ENCODE measurements around the gene CHL1. TPM values are rescaled to one million over a fixed set of nuclear protein-coding genes. Genes with fewer than 3 reads are reported as not detected.

Gene CHL1
- total RNA-seq, 1 experiment from 2014 or later: not detected

DNA sequence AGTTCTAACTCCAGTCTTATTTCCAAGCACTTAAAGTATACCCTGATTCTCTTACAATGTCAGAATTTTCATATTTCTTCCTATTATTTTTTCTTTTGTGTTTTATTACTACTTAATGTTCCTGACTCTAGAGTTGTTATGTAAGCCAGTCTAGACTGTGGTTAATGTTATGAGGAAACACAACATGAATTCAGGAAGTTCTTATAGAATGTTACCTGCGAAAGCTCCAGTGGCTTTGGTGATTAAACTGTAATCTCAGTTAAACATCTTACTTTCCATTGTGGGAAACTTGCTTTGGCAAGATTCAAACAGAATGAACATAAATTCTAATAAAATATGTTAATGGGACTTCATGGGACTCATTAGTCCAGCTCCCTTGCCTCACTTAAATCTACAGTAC, 36.6 kb upstream of the CHL1 start:
- Histone ChIP-seq H3F3A (ENCODE audit: insufficient read depth, low read depth) (no peaks in the 10 kb centered on the region), H3K27me3 (ENCODE audit: insufficient read depth, low read depth) (no peaks in the 10 kb centered on the region), H3K4me2 (no peak overlapping the region), H3K36me3 (ENCODE audit: low read depth) (no peaks in the 10 kb centered on the region), H4K20me1 (ENCODE audit: insufficient read depth) (no peaks in the 10 kb centered on the region), H3K27ac (no peak overlapping the region), H2AFZ (no peak overlapping the region), H3K4me1 (replicated peaks; ENCODE audit: insufficient read depth) (no peaks in the 10 kb centered on the region), H3K9me3 (ENCODE audit: insufficient read depth, low read depth) (no peaks in the 10 kb centered on the region), H3K4me3 (no peak overlapping the region), H3K79me2 (ENCODE audit: low read depth) (no peaks in the 10 kb centered on the region), H3K9me2 (ENCODE audit: insufficient read depth) (no peaks in the 10 kb centered on the region)
- ChIA-PET CTCF (no interaction called here), POLR2A (ENCODE audit: unreplicated experiment) (no interaction called here)
- intact Hi-C loops (cut with micrococcal nuclease; ENCODE audit: unreplicated experiment): no loop called here
- TF ChIP-seq EZH2 (IDR thresholded peaks at IDR 0.05; ENCODE audit: low read depth) (no peak), CTCF (conservative IDR thresholded peaks at IDR 0.05) (no peak)
- DNase-seq: no peak
- no TSS peak for BruUV-seq (replicated peaks)

DNA sequence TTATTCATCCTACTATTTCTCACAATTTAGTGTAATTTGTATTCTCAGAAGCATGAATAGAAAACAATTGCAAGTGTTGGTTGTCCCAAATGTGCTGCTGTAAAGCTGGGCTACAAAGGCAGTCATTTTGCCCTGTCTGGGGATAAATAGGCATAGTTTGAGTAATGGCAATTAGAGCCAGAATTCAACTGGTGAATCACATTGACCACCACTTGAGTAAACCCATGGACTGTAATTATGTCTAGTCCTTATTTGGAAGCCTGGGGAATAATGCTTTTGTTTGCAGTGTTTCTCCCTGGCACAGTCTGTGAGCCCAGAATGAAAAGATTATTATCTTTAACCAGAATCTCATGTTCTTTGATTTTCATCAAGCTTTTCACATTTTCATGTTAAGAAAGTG, 30.5 kb upstream of the CHL1 start:
- no TSS peak for BruUV-seq (replicated peaks)
- no peaks in the 10 kb centered on the region for H3F3A ChIP-seq (ENCODE audit: insufficient read depth, low read depth)
- H3K9me3 ChIP-seq (ENCODE audit: insufficient read depth, low read depth): no peaks in the 10 kb centered on the region
- no peak overlapping the region for H3K27ac ChIP-seq
- POLR2A ChIA-PET (ENCODE audit: unreplicated experiment): no interaction called here
- CTCF ChIA-PET: no interaction called here
- DNase-seq: no peak
- no peaks in the 10 kb centered on the region for H3K36me3 ChIP-seq (ENCODE audit: low read depth)
- H3K4me3 ChIP-seq: no peak overlapping the region
- intact Hi-C loops (cut with micrococcal nuclease; ENCODE audit: unreplicated experiment): no loop called here
- no peaks in the 10 kb centered on the region for H3K9me2 ChIP-seq (ENCODE audit: insufficient read depth)
- no peak for TF ChIP-seq CTCF (conservative IDR thresholded peaks at IDR 0.05)
- no peak for TF ChIP-seq EZH2 (IDR thresholded peaks at IDR 0.05; ENCODE audit: low read depth)
- H2AFZ ChIP-seq: no peak overlapping the region
- no peak overlapping the region for H3K4me2 ChIP-seq
- H3K27me3 ChIP-seq (ENCODE audit: insufficient read depth, low read depth): no peaks in the 10 kb centered on the region
- no peaks in the 10 kb centered on the region for H4K20me1 ChIP-seq (ENCODE audit: insufficient read depth)
- H3K4me1 ChIP-seq (replicated peaks; ENCODE audit: insufficient read depth): no peaks in the 10 kb centered on the region
- H3K79me2 ChIP-seq (ENCODE audit: low read depth): no peaks in the 10 kb centered on the region

DNA sequence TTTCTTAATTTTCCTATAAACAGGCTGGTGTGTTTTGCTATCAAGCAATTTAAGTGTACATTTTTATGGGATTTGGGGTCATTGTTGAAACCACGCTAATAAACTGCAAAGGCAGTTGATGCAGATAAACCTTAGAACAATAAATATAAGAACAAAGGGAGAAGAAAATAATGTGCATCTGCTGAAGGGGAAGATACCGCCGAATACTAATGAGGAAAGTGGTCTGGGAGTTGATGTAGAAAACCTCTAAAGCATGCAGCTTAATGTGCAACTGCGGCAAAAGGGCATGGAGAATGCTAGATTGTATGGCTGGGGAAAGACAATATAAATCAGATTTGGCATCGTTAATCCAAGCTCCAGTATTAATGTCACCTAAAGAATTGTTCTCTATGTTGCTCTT, 29.8 kb upstream of the CHL1 start:
- Histone ChIP-seq H3K4me2 (no peak overlapping the region), H3K79me2 (ENCODE audit: low read depth) (no peaks in the 10 kb centered on the region), H3K27ac (no peak overlapping the region), H4K20me1 (ENCODE audit: insufficient read depth) (no peaks in the 10 kb centered on the region), H3K4me3 (no peak overlapping the region), H3K36me3 (ENCODE audit: low read depth) (no peaks in the 10 kb centered on the region), H3F3A (ENCODE audit: insufficient read depth, low read depth) (no peaks in the 10 kb centered on the region), H3K27me3 (ENCODE audit: insufficient read depth, low read depth) (no peaks in the 10 kb centered on the region), H3K4me1 (replicated peaks; ENCODE audit: insufficient read depth) (no peaks in the 10 kb centered on the region), H3K9me3 (ENCODE audit: insufficient read depth, low read depth) (no peaks in the 10 kb centered on the region), H3K9me2 (ENCODE audit: insufficient read depth) (no peaks in the 10 kb centered on the region), H2AFZ (no peak overlapping the region)
- ChIA-PET POLR2A (ENCODE audit: unreplicated experiment) (no interaction called here), CTCF (no interaction called here)
- DNase-seq: no peak
- intact Hi-C loops (cut with micrococcal nuclease; ENCODE audit: unreplicated experiment): no loop called here
- BruUV-seq (replicated peaks): no TSS peak
- TF ChIP-seq EZH2 (IDR thresholded peaks at IDR 0.05; ENCODE audit: low read depth) (no peak), CTCF (conservative IDR thresholded peaks at IDR 0.05) (no peak)
